Measurements from ENCODE around the gene UBA7.

- TF ChIP-seq CTCF (IDR thresholded peaks at IDR 0.05; ENCODE audit: insufficient read depth, low read depth, low read length) (no peak), EZH2 (IDR thresholded peaks at IDR 0.05; ENCODE audit: insufficient read depth, low read length) (no peak)
These were observed 41.9 kb upstream of the UBA7 start for GRCh38 chr3:49855662-49856061.
